K562 (cell line): ENCODE results near the gene CYP51A1. TPM values are rescaled to one million over a fixed set of nuclear protein-coding genes. Genes with fewer than 3 reads are reported as not detected.

Experiments
- AFF4 ChIP-seq: sonication (generic); formaldehyde crosslinking; IDR thresholded peaks from 2 replicates; pipeline ENCODE4 v1.8.0; 2023; ENCODE audit warnings: mild to moderate bottlenecking, missing genetic modification reagents
- CBX2 ChIP-seq: fragments of 200-600 bp; sonication (generic); IDR thresholded peaks from one replicate; pipeline ENCODE4 v1.6.1; 2012; ENCODE audit warnings: mild to moderate bottlenecking, low read length, inconsistent platforms; ENCODE audit not compliant: insufficient read depth, poor library complexity, severe bottlenecking
- CEBPB ChIP-seq: fragments of 450-650 bp; IDR thresholded peaks from 2 replicates; pipeline ENCODE4 v1.6.1; 2016; ENCODE audit warnings: missing genetic modification characterization, missing compliant biosample characterization
- CTCFL ChIP-seq: IDR thresholded peaks from 2 replicates; pipeline ENCODE4 v1.6.1; 2011; ENCODE audit warnings: borderline replicate concordance, low read depth, mild to moderate bottlenecking, moderate library complexity, low read length; ENCODE audit not compliant: insufficient read depth, poor library complexity, severe bottlenecking
- ESRRB ChIP-seq: fragments of 250-450 bp; sonication (Bioruptor Pico); IDR thresholded peaks from 2 replicates; pipeline ENCODE4 v1.5.0; 2020; ENCODE audit warnings: mild to moderate bottlenecking, moderate library complexity, borderline replicate concordance
- FOXK1 ChIP-seq: sonication (generic); formaldehyde crosslinking; IDR thresholded peaks from 2 replicates; pipeline ENCODE4 v1.8.0; 2022; ENCODE audit warnings: missing genetic modification reagents, mild to moderate bottlenecking, borderline replicate concordance
- FOXK2 ChIP-seq, 2 experiments: fragments of 450-650 bp; IDR thresholded peaks in 1 of 2; conservative IDR thresholded peaks in 1 of 2; 2 replicates each; pipeline ENCODE4 v1.6.1; 2016; ENCODE audit warnings: low read depth in 2 of 2, mild to moderate bottlenecking in 1 of 2
- FOXO4 ChIP-seq: fragments of 450-650 bp; formaldehyde crosslinking; IDR thresholded peaks from 2 replicates; pipeline ENCODE4 v1.4.0; 2020; ENCODE audit warnings: mild to moderate bottlenecking, moderate library complexity
- MCM7 ChIP-seq, 2 experiments: fragments of 450-650 bp; IDR thresholded peaks; 2 replicates each; pipeline ENCODE4 v1.6.1; 2016 to 2018
- MTA3 ChIP-seq: fragments of 450-650 bp; formaldehyde crosslinking; IDR thresholded peaks from 2 replicates; pipeline ENCODE4 v1.6.1; 2017; ENCODE audit warnings: mild to moderate bottlenecking, borderline replicate concordance
- NR4A1 ChIP-seq, 2 experiments: fragments of 250-450 bp in 1 of 2; fragments of 450-650 bp in 1 of 2; sonication (Bioruptor Pico) in 1 of 2; IDR thresholded peaks; 2 replicates each; pipeline versions ENCODE4 v1.4.0 to v1.6.1; 2016 to 2020; ENCODE audit warnings: mild to moderate bottlenecking in 2 of 2, missing compliant biosample characterization in 1 of 2, missing genetic modification characterization in 1 of 2, moderate library complexity in 1 of 2
- WHSC1 ChIP-seq: IDR thresholded peaks from one replicate; pipeline ENCODE4 v1.6.1; 2012; ENCODE audit warnings: low read length, control low read depth, inconsistent platforms
- ZNF444 ChIP-seq: fragments of 250-450 bp; sonication (Bioruptor Pico); IDR thresholded peaks from 2 replicates; pipeline ENCODE4 v1.4.0; 2020; ENCODE audit warnings: mild to moderate bottlenecking, moderate library complexity
- polyA plus RNA-seq, 8 experiments: library from polyadenylated mRNA; depleted of rRNA in 4 of 8; stranded (reverse) in 5 of 8; unstranded in 3 of 8; fragments of >200 nt; fragmentation: Nextera tagmentation in 2 of 8; fragmentation: Illumina TruSeq in 1 of 8; extraction: Ambion mirVana in 2 of 8; extraction: Trizol in 1 of 8; gene quantifications; 2 replicates each; pipeline versions ENCODE4 v1.2.1 to v1.2.3, GENCODE V29; 2011 to 2014; ENCODE audit warnings: inconsistent platforms in 1 of 8, missing spikeins in 1 of 8
- total RNA-seq, 7 experiments: library from RNA; depleted of rRNA in 6 of 7; stranded (reverse); fragments of >200 nt in 6 of 7; fragmentation: Illumina TruSeq in 2 of 7; extraction: Trizol in 2 of 7; gene quantifications; 2 replicates each; pipeline versions ENCODE4 v1.2.1 to v1.2.3, GENCODE V29; 2011 to 2021; ENCODE audit warnings: low replicate concordance in 1 of 7

Gene CYP51A1
- total and polyA plus RNA-seq, 9 of the 15 experiments (the other 6 are each of a cell fraction or from before 2014, with no cell fraction given) = 35.4 to 151 (median 80.3) TPM

GRCh38 chr7:92178928-92179924 is 44.9 kb upstream of the CYP51A1 start, which contains the start of gene LRRD1 (continued):
- TF ChIP-seq MCM7 (IDR thresholded peaks at IDR 0.05) (no peak), NR4A1 (CRISPR knock-in tag; IDR thresholded peaks at IDR 0.05) (no peak), NR4A1 (tag; IDR thresholded peaks at IDR 0.05) (no peak), CEBPB (tag) (no peak), AFF4 (no peak), CTCFL (peak; percentile 74), FOXK1 (CRISPR knock-in tag) (no peak), FOXK2 (conservative IDR thresholded peaks at IDR 0.05 in 1 of 2, IDR thresholded peaks at IDR 0.05 in 1 of 2; ENCODE audit: low read depth in 2 of 2) (no peak), FOXO4 (no peak), ZNF444 (CRISPR knock-in tag) (no peak), MTA3 (no peak), ESRRB (CRISPR knock-in tag) (no peak), CBX2 (no peak), WHSC1 (no peak)
